HL-60/S4 treated with phorbol 12-myristate 13-acetate at 8.2 ng/mL for 4 days and 3 days (cell line): ENCODE measurements around the gene COL10A1.

Experiments used
- in situ Hi-C: fragments of 300-500 bp; cut with MboI; formaldehyde crosslinking; loops from 2 replicates; pipeline ENCODE4 v1.15.0; 2022; ENCODE audit warnings: low sequenced_read_pairs

COL10A1 gene

GRCh38 chr6:116088946-116089345, 37.0 kb downstream of the COL10A1 start:
- in situ Hi-C loops = no loop called here

DNA sequence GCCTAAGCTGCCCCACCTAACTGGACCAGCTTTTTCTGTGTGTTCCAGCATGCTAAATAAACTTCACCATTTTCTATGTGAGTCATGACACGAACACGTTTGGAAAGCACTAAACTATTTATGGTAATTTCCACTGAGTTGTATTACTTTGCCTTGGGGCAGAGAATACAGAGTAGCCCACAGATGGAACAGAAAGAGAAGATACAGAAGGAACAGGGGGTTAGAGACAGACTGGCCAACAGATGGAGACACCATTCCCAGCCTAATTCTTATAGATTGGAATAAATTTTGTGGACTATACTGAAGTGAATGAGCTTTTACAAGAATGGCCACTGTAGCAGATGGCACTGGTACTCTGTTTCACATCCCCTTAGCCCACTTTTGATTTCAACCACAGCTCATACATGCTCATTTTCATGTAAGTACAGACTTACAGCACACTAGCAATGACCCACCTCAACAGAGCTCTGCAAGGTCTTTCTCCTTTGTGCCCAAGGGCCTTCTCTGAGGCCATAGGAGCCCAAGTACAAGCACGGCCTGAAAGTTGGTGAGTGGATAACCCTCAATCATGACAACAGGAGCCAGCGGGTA, 38.4 kb downstream of the COL10A1 start:
- in situ Hi-C loops = no loop called here

DNA sequence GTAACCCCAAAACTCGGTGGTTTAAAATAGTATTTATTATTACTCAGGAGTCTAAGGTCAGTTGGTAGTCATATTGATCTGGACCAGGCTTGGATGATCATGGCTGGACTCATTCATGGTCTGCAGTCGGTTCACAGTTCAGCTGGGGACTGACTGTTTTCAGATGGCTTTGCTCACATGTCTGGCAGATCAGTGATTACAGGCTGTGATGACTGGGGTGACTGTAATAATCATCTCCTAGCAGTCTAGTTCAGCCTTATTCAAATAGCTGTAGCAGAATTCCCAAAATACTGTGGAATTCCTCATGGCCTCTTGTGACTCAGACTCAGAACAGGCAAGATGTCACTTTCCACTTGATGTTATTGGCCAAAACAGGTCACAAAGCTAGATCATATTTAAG, 41.6 kb downstream of the COL10A1 start:
- in situ Hi-C loops = no loop called here

- in situ Hi-C loops = no loop called here
These were observed 42.9 kb downstream of the COL10A1 start for GRCh38 chr6:116083052-116083451.

- in situ Hi-C loops = no loop called here
These were observed 47.0 kb downstream of the COL10A1 start for GRCh38 chr6:116078945-116079344.

- in situ Hi-C loops = no loop called here
These were observed 47.4 kb downstream of the COL10A1 start for GRCh38 chr6:116078522-116078921.

DNA sequence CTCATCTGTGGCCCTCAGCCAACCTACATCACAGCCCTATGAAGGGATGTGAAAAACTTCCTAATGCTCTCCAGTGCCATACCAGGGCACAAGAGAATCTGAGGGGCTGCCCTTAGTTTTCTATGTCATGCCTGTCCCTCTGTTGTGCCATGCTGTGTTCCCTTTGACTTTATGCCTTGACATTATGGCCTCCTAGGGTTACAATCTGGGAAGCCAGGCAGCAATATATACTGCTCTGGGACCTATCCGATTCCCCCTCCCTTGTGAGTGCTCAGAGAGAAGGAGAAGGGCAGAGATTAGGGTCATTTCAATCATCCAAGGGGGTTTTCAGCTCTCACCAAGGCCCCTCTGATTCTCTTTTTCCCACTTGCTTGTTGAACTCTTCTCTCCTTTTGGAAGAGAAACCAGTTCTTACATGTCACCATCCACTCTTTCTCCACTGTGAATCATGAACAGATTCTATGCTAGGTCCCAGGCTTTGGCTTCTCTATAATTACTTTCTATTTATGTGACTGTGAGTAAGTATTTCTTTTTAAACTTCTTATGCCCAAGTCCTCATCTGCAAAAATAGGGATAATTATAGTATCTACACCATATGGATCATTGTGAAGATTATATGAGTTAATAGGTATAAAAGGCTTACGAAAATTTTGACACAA, 51.1 kb downstream of the COL10A1 start:
- in situ Hi-C loops = no loop called here

DNA sequence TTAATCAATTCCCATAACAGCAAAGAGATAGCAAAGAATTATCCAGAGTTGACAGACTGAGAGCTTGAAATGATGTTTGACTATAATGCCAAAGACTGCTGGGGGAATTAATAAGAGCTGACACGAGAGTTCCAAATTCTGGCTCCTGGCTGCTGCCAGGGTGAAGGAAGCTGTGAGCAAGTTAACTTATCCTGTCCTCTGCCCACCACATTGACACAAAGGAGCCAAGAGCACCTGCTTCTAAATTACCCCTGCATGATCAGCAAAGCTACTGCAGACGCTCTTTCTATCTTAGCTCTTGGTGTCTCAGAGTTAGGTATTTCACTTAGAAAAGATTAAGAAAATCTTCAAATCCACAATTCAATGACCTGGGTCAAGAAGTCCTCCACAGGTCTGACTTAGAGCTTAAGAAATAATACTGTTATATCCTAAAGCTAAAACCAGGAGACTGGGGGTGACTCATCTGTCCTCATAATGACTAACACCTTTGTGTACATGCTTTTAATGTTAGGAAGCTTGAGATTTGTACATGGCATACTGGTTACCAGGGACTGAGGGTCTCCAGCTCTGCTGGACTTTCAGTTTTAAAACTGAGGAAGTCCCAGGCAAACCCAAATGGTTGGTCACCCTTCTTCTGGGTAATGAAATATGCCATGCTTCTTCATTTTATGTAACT, 52.0 kb downstream of the COL10A1 start:
- in situ Hi-C loops = no loop called here

GRCh38 chr6:116072368-116072767, 53.6 kb downstream of the COL10A1 start:
- in situ Hi-C loops = no loop called here

GRCh38 chr6:116070616-116071389, 55.1 kb downstream of the COL10A1 start:
- in situ Hi-C loops = no loop called here

GRCh38 chr6:116070101-116070500, 55.8 kb downstream of the COL10A1 start:
- in situ Hi-C loops = no loop called here
